GM21390 (cell line): ENCODE results near the gene ZNF697.
A peak's percentile ranks its signal among the peaks of the same experiment; 100 is the strongest.
"Not testable (repeated sequence)": the region's sequence is repeated elsewhere in the genome, so short reads cannot be mapped to it uniquely, and the experiment has no call there.

Experiments
- ATAC-seq: cut with Tn5 transposase; IDR thresholded peaks from one replicate; pipeline ENCODE4 v1.9.1; 2021; ENCODE audit not compliant: unreplicated experiment

Gene ZNF697

GRCh38 chr1:119647734-119648619, at the start of gene ZNF697:
Gene ZNF697, minus strand, starts transcription at chr1:119648266. Its CDS starts 22,166 bp downstream, at chr1:119626100.
- peak; percentile 69 for ATAC-seq

GRCh38 chr1:119697598-119697997, 49.5 kb upstream of the ZNF697 start:
- no peak for ATAC-seq

- not testable (repeated sequence) for ATAC-seq
Observed at GRCh38 chr1:119696863-119697262, 48.8 kb upstream of the ZNF697 start.

- ATAC-seq: no peak
Observed at GRCh38 chr1:119689511-119689910, 41.4 kb upstream of the ZNF697 start.

- no peak for ATAC-seq
Observed at GRCh38 chr1:119688810-119689209, 40.7 kb upstream of the ZNF697 start.

GRCh38 chr1:119687434-119688079, 39.5 kb upstream of the ZNF697 start:
- no peak for ATAC-seq

- no peak for ATAC-seq
Observed at GRCh38 chr1:119686661-119687060, 38.6 kb upstream of the ZNF697 start.

- ATAC-seq: no peak
Observed at GRCh38 chr1:119683893-119684292, 35.8 kb upstream of the ZNF697 start.

GRCh38 chr1:119682141-119682540, 34.1 kb upstream of the ZNF697 start:
- ATAC-seq: no peak

- no peak for ATAC-seq
Observed at GRCh38 chr1:119681560-119681959, 33.5 kb upstream of the ZNF697 start.

GRCh38 chr1:119680723-119681122, 32.7 kb upstream of the ZNF697 start:
- ATAC-seq: no peak

- no peak for ATAC-seq
Observed at GRCh38 chr1:119680193-119680592, 32.1 kb upstream of the ZNF697 start.

- no peak for ATAC-seq
Observed at GRCh38 chr1:119679223-119679622, 31.2 kb upstream of the ZNF697 start.

GRCh38 chr1:119676571-119677206, 28.6 kb upstream of the ZNF697 start:
- ATAC-seq: no peak

- ATAC-seq: peak; percentile 54
Observed at GRCh38 chr1:119675349-119676345, 27.6 kb upstream of the ZNF697 start.

GRCh38 chr1:119674835-119675289, 26.8 kb upstream of the ZNF697 start:
- peak; percentile 70 for ATAC-seq

GRCh38 chr1:119674111-119674526, 26.1 kb upstream of the ZNF697 start:
- ATAC-seq: no peak

- ATAC-seq: no peak
Observed at GRCh38 chr1:119673171-119673940, 25.3 kb upstream of the ZNF697 start.

- ATAC-seq: no peak
Observed at GRCh38 chr1:119670898-119671297, 22.8 kb upstream of the ZNF697 start.

- no peak for ATAC-seq
Observed at GRCh38 chr1:119667173-119667572, 19.1 kb upstream of the ZNF697 start.
